HG03342 (cell line): ENCODE measurements around the gene ISG15.
"Not testable (repeated sequence)": the region's sequence is repeated elsewhere in the genome, so short reads cannot be mapped to it uniquely, and the experiment has no call there.

Source experiments
- ATAC-seq: cut with Tn5 transposase; IDR thresholded peaks from one replicate; pipeline ENCODE4 v1.9.1; 2021; ENCODE audit warnings: mild to moderate bottlenecking, moderate library complexity; ENCODE audit not compliant: unreplicated experiment

The ISG15 gene

GRCh38 chr1:974687-975328 is 38.5 kb upstream of the ISG15 start:
- no peak for ATAC-seq

- no peak for ATAC-seq
Observed at GRCh38 chr1:975365-975764, 37.9 kb upstream of the ISG15 start.

- ATAC-seq, result no peak
Observed at GRCh38 chr1:975896-976683, 37.2 kb upstream of the ISG15 start.

DNA sequence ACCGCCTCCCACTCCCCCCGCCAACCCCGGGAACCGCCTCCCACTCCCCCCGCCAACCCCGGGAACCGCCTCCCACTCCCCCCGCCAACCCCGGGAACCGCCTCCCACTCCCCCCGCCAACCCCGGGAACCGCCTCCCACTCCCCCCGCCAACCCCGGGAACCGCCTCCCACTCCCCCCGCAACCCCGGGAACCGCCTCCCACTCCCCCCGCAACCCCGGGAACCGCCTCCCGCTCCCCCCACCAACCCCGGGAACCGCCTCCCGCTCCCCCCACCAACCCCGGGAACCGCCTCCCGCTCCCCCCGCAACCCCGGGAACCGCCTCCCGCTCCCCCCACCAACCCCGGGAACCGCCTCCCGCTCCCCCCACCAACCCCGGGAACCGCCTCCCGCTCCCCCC is 36.5 kb upstream of the ISG15 start:
- ATAC-seq, result not testable (repeated sequence)

GRCh38 chr1:978069-978834 is 35.0 kb upstream of the ISG15 start:
- no peak for ATAC-seq

DNA sequence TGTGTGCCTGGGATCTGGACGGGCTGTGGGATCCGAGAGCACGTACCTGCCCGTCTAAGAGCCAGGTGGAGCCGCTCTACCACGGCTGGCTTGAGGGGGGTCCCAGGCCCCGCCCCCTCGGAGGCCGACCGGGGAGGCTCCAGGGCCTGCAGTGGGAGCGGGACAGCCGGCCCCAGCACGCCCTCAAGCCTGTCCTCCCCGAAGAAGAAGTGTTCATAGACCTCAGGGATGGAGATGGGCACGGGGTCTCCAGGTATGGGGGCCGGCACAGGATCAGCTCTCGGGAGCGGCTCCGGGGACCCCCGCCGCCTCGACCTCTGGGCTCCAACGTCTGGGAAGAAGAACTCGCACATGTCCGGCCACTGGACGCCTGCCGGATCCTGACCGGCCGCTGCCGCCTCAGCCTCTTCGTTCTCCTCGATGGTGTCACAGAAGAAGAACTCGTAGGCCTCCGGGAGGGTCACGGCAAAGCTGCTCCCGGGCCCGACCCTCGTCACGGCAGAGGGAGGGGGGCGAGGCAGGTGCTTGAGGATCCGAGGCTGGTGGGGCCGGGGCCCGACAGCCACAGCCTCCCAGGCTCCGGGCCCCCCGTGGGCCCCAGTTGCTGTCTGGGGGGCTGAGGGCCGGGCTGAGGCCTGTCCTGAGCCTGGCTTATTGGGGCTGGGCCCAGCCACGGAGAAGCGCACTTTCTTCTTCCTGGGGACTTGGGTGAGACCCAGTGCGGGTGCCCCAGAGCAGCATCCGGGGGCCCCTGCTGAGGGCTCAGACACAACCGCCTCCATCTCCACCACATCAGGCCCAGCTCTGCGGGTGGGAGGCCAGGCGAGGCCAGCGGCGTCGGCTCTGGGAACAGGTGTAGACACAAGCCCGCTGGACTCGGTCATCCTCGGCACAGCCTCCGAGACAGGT is 34.2 kb upstream of the ISG15 start:
- no peak for ATAC-seq

DNA sequence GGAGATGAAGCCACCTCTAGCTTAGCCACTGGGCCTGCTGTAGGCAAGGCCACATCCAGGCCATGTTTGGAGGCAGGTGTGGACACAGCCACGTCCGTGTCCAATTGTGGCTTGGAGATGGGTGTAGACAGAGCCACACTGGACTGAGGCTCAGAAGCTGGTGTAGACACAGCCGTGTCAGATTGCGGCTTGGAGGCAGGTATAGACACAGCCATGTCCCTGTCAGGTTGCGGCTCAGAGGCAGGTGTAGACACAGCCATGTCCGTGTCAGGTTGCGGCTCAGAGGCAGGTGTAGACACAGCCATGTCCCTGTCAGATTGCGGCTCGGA is 33.6 kb upstream of the ISG15 start:
- ATAC-seq, result no peak

DNA sequence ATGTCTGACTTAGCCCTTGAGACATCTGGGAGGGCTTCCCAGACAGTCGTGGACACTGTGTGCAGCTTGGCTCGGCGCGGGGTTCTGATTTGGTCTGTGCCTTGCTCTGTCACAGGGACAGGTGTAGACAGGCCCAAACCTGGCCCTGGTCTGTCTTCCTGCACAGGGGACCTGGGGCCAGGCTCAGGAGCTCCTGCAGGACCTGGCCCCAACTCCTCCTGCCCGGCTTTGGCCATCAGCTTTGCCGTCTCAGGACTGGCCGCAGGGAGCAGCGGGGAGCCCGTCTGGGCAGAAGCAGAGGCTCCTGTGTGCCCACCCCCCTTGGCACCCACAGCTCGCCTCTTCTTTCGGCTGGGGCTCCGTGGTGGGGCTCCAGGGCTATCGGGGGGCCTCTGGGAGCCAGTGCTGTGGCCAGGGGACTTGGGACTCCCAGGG is 33.1 kb upstream of the ISG15 start:
- no peak for ATAC-seq

- ATAC-seq, result no peak
Observed at GRCh38 chr1:980602-981395, 32.5 kb upstream of the ISG15 start.

DNA sequence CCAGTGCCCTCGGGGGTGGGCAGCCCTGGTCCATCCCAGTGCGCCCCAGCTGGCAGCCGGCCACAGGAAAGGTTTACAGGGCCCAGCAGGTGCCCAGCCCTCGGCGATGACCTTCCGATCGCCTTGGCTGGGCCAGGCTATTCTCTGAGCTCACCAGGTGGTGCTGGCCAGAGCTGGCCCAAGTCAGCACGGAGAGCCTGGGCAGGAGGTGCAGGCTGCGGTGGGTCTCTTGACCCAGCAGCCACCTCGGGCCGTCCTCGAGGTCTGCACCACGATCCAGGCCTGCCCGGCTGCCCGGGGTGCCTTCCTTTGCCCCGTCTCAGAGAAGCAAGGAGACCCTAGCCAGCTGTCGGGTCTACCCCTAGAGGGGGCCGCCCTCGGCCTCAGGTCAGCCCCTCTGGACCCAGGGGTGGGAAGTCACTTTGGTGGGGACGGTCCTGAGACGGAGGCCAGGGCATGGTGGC is 31.8 kb upstream of the ISG15 start:
- ATAC-seq, result no peak

GRCh38 chr1:981955-982558 is 31.2 kb upstream of the ISG15 start, which contains the start of gene PERM1:
PERM1 (minus strand) TSS chr1:982093; CDS start chr1:981029, 1,064 bp downstream.
- no peak for ATAC-seq

GRCh38 chr1:982765-983436 is 30.4 kb upstream of the ISG15 start:
- no peak for ATAC-seq

- ATAC-seq, result no peak
Observed at GRCh38 chr1:983798-984475, 29.4 kb upstream of the ISG15 start.

DNA sequence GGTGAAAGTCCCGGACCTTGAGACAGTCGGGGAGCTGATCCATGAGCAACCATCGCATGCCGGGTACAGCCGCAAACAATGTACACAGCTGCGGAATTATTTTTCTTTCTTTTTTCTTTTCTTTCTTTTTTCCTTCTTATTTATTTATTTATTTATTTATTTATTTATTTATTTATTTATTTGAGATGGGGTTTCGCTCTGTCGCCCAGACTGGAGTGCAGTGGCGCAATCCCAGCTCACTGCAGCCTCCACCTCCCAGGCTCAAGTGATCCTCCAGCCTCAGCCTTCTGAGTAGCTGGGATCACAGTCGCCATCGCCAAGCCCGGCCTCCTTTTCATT is 28.9 kb upstream of the ISG15 start:
- ATAC-seq, result no peak

DNA sequence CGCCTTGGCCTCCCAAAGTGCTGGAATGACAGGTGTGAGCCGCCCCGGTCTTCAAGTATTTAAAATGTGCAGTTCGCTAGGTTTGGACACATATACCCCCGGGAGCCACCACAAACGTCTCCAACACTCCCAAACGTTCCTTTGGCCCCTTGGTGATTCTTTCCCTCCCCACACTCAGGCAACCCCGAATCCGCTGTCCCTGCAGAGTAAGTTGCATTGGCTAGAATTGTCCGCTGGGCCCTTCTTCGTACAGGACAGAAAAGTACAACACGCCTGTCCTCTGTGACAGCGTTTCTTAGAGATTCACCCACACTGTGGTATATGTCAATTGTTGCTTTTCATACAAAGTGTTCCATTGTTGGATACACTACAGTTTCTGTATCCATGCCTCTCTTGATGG is 28.2 kb upstream of the ISG15 start:
- no peak for ATAC-seq

DNA sequence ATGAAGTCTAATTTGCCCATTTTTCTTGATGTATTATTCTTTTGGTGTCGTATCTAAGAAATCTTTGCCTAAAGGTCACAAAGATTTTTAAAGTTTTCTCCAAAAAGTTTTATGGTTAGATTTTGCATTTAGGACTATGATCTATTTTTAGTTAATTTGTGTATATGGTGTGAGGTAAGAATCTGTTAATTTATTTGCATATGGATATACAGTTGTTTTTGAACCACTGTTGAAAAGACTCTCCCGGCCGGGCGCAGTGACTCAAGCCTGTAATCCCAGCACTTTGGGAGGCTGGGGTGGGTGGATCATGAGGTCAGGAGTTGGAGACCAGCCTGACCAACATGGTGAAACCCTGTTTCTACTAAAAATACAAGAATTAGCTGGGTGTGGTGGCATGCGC is 25.2 kb upstream of the ISG15 start:
- not testable (repeated sequence) for ATAC-seq

DNA sequence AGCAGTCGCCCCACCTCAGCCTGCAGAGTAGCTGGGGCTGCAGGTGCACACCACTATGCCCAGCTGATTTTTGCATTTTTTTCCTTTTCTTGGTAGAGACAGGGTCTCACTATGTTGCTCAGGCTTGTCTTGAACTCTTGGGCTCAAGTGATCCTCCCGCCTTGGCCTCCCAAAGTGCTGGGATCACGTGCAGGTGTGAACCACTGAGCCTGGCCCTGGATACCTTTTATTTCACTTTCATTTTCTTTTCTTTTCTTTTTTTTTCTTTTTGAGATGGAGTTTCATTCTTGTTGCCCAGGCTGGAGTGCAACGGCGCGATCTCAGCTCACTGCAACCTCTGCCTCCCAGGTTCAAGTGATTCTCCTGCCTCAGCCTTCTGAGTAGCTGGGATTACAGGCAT is 22.0 kb upstream of the ISG15 start:
- not testable (repeated sequence) for ATAC-seq

GRCh38 chr1:991895-992294 is 21.4 kb upstream of the ISG15 start:
- no peak for ATAC-seq
